ENCODE measurements around the gene RBM20. TPM values are rescaled to one million over a fixed set of nuclear protein-coding genes. Genes with fewer than 3 reads are reported as not detected.
"Not testable (repeated sequence)": the region's sequence is repeated elsewhere in the genome, so short reads cannot be mapped to it uniquely, and the experiment has no call there.

RBM20 gene
- total RNA-seq, 2 experiments from 2014 or later: 0.38 to 0.72 TPM

DNA sequence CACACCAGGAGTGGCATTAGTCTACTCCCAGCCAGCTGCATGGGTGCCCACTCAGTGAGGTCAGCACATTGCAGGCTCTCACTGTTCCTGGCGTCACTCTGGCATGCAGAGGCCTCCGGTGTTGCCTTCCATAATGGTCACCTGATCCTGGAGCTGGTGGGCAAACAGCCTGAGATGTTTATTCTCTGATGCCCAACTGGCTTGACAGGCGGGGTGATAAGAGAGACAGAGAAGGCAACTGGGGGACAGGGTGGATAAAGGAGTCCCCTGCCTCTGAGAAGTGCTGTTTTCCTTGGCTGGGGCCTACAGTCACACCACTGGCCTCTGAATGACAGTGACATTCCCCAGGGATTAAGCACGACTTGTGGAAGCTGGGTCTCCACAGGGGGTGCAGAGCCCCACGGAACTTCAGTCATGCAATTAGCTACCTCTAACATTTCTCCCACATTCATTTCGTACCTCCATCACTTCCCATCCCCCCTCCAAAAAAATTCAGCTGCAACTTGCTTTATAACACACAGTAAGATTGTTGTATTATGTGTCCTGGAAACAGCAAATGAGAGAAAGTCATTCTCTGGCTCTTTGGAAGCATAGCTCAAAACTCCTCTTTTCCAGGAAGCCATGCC lies 7.1 kb upstream of the RBM20 start:
- TF ChIP-seq, protein P1, sequence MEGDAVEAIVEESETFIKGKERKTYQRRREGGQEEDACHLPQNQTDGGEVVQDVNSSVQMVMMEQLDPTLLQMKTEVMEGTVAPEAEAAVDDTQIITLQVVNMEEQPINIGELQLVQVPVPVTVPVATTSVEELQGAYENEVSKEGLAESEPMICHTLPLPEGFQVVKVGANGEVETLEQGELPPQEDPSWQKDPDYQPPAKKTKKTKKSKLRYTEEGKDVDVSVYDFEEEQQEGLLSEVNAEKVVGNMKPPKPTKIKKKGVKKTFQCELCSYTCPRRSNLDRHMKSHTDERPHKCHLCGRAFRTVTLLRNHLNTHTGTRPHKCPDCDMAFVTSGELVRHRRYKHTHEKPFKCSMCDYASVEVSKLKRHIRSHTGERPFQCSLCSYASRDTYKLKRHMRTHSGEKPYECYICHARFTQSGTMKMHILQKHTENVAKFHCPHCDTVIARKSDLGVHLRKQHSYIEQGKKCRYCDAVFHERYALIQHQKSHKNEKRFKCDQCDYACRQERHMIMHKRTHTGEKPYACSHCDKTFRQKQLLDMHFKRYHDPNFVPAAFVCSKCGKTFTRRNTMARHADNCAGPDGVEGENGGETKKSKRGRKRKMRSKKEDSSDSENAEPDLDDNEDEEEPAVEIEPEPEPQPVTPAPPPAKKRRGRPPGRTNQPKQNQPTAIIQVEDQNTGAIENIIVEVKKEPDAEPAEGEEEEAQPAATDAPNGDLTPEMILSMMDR (IDR thresholded peaks at IDR 0.05): no peak
- Mint-ChIP-seq H3K27ac (no peak overlapping the region), H3K27me3 (peaks cover 14% of the 10 kb centered on the region), H3K4me1 (ENCODE audit: low read depth) (peaks cover 12% of the 10 kb centered on the region), H3K36me3 (ENCODE audit: low read depth) (no peaks in the 10 kb centered on the region), H3K4me3 (no peak overlapping the region), H3K9me3 (no peaks in the 10 kb centered on the region)
- CTCF ChIA-PET: interaction anchor here (1.2 to 1.5 kb wide), 3 partner anchors 23 to 35 kb away, joined by 3 to 5 read pairs (median 4); no protein-coding TSS in a partner anchor
- POLR2A ChIA-PET: no interaction called here
- ATAC-seq (no peak), DNase-seq (no peak)
- intact Hi-C loops (cut with micrococcal nuclease): no loop called here

- Mint-ChIP-seq H3K36me3 (ENCODE audit: low read depth) (no peaks in the 10 kb centered on the region), H3K4me1 (ENCODE audit: low read depth) (peaks cover 18% of the 10 kb centered on the region), H3K9me3 (no peaks in the 10 kb centered on the region), H3K27ac (no peak overlapping the region), H3K4me3 (no peak overlapping the region), H3K27me3 (peaks cover 19% of the 10 kb centered on the region)
- intact Hi-C loops (cut with micrococcal nuclease): no loop called here
- ATAC-seq: no peak
- ChIA-PET POLR2A (no interaction called here), CTCF (interaction anchor here (1.2 to 1.5 kb wide), 4 partner anchors 23 to 35 kb away, joined by 3 to 5 read pairs (median 4); no protein-coding TSS in a partner anchor)
- no peak for DNase-seq
- TF ChIP-seq, protein P1 (IDR thresholded peaks at IDR 0.05): no peak
Measured at GRCh38 chr10:110637558-110638053, 6.5 kb upstream of the RBM20 start.

DNA sequence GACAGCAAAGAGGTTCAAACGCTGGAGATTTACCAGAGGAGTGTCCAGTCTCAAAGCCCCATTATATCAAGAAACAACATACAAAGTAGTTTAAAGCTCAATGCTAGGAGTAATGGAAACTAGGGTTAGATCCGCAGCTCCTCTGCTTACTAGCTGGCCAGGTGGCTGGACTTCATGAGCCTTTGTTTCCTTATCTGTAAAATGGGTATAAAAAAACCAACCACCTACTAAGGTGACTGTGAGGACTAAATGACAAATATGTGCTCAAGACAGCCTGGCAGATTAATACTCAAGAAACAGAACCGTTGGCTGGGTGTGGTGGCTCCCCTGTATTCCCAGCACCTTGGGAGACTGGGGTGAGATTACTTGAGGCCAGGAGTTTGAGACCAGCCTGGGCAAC lies 5.8 kb upstream of the RBM20 start:
- Mint-ChIP-seq H3K4me3 (no peak overlapping the region), H3K27ac (no peak overlapping the region), H3K9me3 (no peaks in the 10 kb centered on the region), H3K27me3 (peaks cover 25% of the 10 kb centered on the region), H3K36me3 (ENCODE audit: low read depth) (no peaks in the 10 kb centered on the region), H3K4me1 (ENCODE audit: low read depth) (peaks cover 24% of the 10 kb centered on the region)
- POLR2A ChIA-PET: no interaction called here
- ATAC-seq: no peak
- TF ChIP-seq, protein P1 (IDR thresholded peaks at IDR 0.05): no peak
- CTCF ChIA-PET: interaction anchor here (1.2 to 1.5 kb wide), 4 partner anchors 12 to 34 kb away, joined by 3 to 4 read pairs (median 3); no protein-coding TSS in a partner anchor
- intact Hi-C loops (cut with micrococcal nuclease): no loop called here
- DNase-seq: no peak

- peaks cover 25% of the 10 kb centered on the region for H3K4me1 Mint-ChIP-seq (ENCODE audit: low read depth)
- POLR2A ChIA-PET; H3K27ac Mint-ChIP-seq; intact Hi-C loops (cut with micrococcal nuclease); DNase-seq; ATAC-seq; H3K36me3 Mint-ChIP-seq (ENCODE audit: low read depth); H3K9me3 Mint-ChIP-seq; H3K4me3 Mint-ChIP-seq: not testable (repeated sequence)
- H3K27me3 Mint-ChIP-seq: peaks cover 29% of the 10 kb centered on the region
- CTCF ChIA-PET: interaction anchor here (1.3 to 1.5 kb wide), 2 partner anchors 11 to 33 kb away, joined by 3 to 4 read pairs; no protein-coding TSS in a partner anchor
Measured at GRCh38 chr10:110639046-110639445, 5.1 kb upstream of the RBM20 start.

- H3K27ac Mint-ChIP-seq; intact Hi-C loops (cut with micrococcal nuclease); H3K36me3 Mint-ChIP-seq (ENCODE audit: low read depth); ATAC-seq; DNase-seq; H3K9me3 Mint-ChIP-seq; H3K4me3 Mint-ChIP-seq: not testable (repeated sequence)
- ChIA-PET CTCF (interaction anchor here (0.6 to 1.6 kb wide), 4 partner anchors 10 to 205 kb away, joined by 3 to 7 read pairs (median 4); no protein-coding TSS in a partner anchor), POLR2A (interaction anchor here (1.1 kb wide), 1 partner anchor 9 kb away, joined by 3 read pairs; no protein-coding TSS in a partner anchor)
- Mint-ChIP-seq H3K27me3 (peaks cover 33% of the 10 kb centered on the region), H3K4me1 (ENCODE audit: low read depth) (peaks cover 28% of the 10 kb centered on the region)
Measured at GRCh38 chr10:110639858-110640257, 4.3 kb upstream of the RBM20 start.

DNA sequence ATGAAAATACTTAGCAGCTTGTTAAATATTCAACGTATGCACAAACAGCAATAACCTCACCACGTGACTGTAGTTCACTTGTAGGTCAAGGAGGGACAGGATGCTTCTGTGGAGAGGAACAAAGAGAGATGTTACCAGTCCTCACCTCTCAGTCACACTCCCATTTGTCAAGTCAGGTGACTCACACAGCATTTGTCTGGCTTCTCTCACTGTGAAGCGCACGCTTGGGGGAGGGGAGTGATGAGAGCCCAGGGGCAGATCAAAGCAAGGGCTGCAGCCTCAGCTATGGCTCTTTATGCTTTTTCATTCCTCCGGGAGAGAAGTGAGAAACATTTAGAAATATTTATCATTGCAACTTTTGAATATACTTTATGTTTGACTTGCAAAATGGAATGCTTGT lies 2.9 kb upstream of the RBM20 start:
- ATAC-seq: peak; percentile 94
- intact Hi-C loops (cut with micrococcal nuclease): no loop called here
- TF ChIP-seq, protein P1 (IDR thresholded peaks at IDR 0.05): no peak
- peak; percentile 77 for DNase-seq
- CTCF ChIA-PET: interaction anchor here (0.6 to 1.7 kb wide), 4 partner anchors 30 to 757 kb away, joined by 4 to 8 read pairs (median 6); no protein-coding TSS in a partner anchor
- Mint-ChIP-seq H3K4me1 (ENCODE audit: low read depth) (peaks cover 29% of the 10 kb centered on the region), H3K27ac (no peak overlapping the region), H3K4me3 (no peak overlapping the region), H3K27me3 (peaks cover 43% of the 10 kb centered on the region), H3K9me3 (no peaks in the 10 kb centered on the region), H3K36me3 (ENCODE audit: low read depth) (no peaks in the 10 kb centered on the region)
- POLR2A ChIA-PET: interaction anchor here (1.1 kb wide), 1 partner anchor 8 kb away, joined by 3 read pairs; no protein-coding TSS in a partner anchor
